HL-60 (cell line): Measurements from ENCODE around the gene LYRM9.

Experiments used
- DNase-seq, 2 experiments: peaks; one replicate each; pipeline ENCODE4 v3.0.0-alpha.2; 2010 to 2020; ENCODE audit warnings: low read depth in 1 of 2, low spot score in 1 of 2
- H3K27ac ChIP-seq: fragments of 250-450 bp; sonication (Bioruptor Pico); replicated peaks from 2 replicates; pipeline ENCODE4 v1.5.1; 2020; ENCODE audit warnings: mild to moderate bottlenecking, moderate library complexity
- H3K27me3 ChIP-seq: fragments of 250-450 bp; sonication (Bioruptor Pico); 2 replicates; pipeline ENCODE4 v1.5.1; 2021; ENCODE audit warnings: mild to moderate bottlenecking, moderate library complexity; ENCODE audit not compliant: insufficient read depth, poor library complexity, severe bottlenecking
- H3K4me3 ChIP-seq: replicated peaks from 2 replicates; pipeline ENCODE4 v1.5.1; 2011; ENCODE audit warnings: mild to moderate bottlenecking, control low read depth, low read length; ENCODE audit not compliant: insufficient read depth
- GABPA ChIP-seq: IDR thresholded peaks from 2 replicates; pipeline ENCODE4 v1.6.1; 2012; ENCODE audit warnings: low read depth
- POLR2AphosphoS5 ChIP-seq: IDR thresholded peaks from 2 replicates; pipeline ENCODE4 v1.6.1; 2012; ENCODE audit warnings: low read depth
- SPI1 ChIP-seq: IDR thresholded peaks from 2 replicates; pipeline ENCODE4 v1.6.1; 2012; ENCODE audit warnings: low read depth, mild to moderate bottlenecking, borderline replicate concordance
- TF ChIP-seq, protein P1 (sequence below): IDR thresholded peaks from 2 replicates; pipeline ENCODE4 v1.6.1; 2012; ENCODE audit warnings: low read depth; ENCODE audit not compliant: insufficient replicate concordance
- TF ChIP-seq, protein P2 (sequence below): IDR thresholded peaks from one replicate; pipeline ENCODE4 v1.5.1; 2011; ENCODE audit warnings: low read length, control low read depth, inconsistent platforms; ENCODE audit not compliant: insufficient read depth

The LYRM9 gene

DNA sequence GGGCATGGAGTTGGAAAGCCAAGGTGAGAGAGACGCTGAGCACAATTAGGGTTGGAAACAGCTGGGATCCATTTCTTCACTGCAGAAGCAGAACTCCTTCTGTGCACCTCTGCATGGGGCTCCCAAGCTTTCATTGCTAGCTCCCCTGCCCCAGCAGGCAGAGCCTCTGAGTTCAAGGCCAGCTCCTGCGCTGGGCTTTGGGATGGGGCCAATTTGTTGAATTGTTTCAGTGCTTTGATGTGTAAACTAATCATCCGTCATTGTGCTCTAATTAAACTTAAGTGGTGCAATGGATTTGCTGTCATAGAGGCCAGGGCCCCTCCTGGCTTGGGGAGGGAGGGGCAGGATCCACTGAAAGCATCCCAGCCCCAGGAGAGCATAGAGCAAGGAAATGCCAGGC lies 13.5 kb upstream of the LYRM9 start:
- no peak for DNase-seq
- H3K27ac ChIP-seq, result no peak overlapping the region
- no peaks in the 10 kb centered on the region for H3K27me3 ChIP-seq
- no peak overlapping the region for H3K4me3 ChIP-seq
- no peak for TF ChIP-seq POLR2AphosphoS5
- TF ChIP-seq, protein P1, sequence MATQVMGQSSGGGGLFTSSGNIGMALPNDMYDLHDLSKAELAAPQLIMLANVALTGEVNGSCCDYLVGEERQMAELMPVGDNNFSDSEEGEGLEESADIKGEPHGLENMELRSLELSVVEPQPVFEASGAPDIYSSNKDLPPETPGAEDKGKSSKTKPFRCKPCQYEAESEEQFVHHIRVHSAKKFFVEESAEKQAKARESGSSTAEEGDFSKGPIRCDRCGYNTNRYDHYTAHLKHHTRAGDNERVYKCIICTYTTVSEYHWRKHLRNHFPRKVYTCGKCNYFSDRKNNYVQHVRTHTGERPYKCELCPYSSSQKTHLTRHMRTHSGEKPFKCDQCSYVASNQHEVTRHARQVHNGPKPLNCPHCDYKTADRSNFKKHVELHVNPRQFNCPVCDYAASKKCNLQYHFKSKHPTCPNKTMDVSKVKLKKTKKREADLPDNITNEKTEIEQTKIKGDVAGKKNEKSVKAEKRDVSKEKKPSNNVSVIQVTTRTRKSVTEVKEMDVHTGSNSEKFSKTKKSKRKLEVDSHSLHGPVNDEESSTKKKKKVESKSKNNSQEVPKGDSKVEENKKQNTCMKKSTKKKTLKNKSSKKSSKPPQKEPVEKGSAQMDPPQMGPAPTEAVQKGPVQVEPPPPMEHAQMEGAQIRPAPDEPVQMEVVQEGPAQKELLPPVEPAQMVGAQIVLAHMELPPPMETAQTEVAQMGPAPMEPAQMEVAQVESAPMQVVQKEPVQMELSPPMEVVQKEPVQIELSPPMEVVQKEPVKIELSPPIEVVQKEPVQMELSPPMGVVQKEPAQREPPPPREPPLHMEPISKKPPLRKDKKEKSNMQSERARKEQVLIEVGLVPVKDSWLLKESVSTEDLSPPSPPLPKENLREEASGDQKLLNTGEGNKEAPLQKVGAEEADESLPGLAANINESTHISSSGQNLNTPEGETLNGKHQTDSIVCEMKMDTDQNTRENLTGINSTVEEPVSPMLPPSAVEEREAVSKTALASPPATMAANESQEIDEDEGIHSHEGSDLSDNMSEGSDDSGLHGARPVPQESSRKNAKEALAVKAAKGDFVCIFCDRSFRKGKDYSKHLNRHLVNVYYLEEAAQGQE, result no peak
- no peak for TF ChIP-seq SPI1
- TF ChIP-seq, protein P2, sequence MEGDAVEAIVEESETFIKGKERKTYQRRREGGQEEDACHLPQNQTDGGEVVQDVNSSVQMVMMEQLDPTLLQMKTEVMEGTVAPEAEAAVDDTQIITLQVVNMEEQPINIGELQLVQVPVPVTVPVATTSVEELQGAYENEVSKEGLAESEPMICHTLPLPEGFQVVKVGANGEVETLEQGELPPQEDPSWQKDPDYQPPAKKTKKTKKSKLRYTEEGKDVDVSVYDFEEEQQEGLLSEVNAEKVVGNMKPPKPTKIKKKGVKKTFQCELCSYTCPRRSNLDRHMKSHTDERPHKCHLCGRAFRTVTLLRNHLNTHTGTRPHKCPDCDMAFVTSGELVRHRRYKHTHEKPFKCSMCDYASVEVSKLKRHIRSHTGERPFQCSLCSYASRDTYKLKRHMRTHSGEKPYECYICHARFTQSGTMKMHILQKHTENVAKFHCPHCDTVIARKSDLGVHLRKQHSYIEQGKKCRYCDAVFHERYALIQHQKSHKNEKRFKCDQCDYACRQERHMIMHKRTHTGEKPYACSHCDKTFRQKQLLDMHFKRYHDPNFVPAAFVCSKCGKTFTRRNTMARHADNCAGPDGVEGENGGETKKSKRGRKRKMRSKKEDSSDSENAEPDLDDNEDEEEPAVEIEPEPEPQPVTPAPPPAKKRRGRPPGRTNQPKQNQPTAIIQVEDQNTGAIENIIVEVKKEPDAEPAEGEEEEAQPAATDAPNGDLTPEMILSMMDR, result no peak
- TF ChIP-seq GABPA, result no peak

DNA sequence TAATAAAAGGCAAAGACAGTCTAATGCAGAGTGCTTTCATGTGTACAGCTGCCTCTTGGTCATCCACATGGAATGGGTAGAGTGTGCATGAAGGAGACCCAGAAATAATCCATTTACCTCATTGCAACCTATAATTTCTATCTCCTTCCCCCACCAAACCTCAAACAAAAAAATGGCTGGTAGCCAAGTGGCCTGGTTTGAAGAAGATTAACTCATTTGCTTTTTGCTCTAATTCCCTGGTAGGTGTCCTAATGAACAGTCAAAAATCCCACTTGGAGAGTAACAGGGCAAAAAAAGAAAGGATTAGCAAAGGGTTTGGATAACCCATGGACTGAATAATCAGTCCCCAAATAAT lies 13.0 kb upstream of the LYRM9 start:
- Histone ChIP-seq H3K27me3 (no peaks in the 10 kb centered on the region), H3K4me3 (no peak overlapping the region), H3K27ac (no peak overlapping the region)
- no peak for DNase-seq
- TF ChIP-seq GABPA (no peak), POLR2AphosphoS5 (no peak), SPI1 (no peak)
- TF ChIP-seq, protein P1, result no peak
- TF ChIP-seq, protein P2, result no peak

- H3K4me3 ChIP-seq, result no peak overlapping the region
- no peak for DNase-seq
- TF ChIP-seq SPI1 (no peak), POLR2AphosphoS5 (no peak), GABPA (no peak)
- TF ChIP-seq, protein P2, result no peak
- no peak overlapping the region for H3K27ac ChIP-seq
- no peaks in the 10 kb centered on the region for H3K27me3 ChIP-seq
These were observed 12.5 kb upstream of the LYRM9 start for GRCh38 chr17:27905447-27906225.
